GM21619 (cell line): ENCODE data around the gene LAMA4.
A peak's percentile ranks its signal among the peaks of the same experiment; 100 is the strongest.

Experiments used
- ATAC-seq: cut with Tn5 transposase; IDR thresholded peaks from one replicate; pipeline ENCODE4 v1.9.1; 2021; ENCODE audit not compliant: unreplicated experiment

LAMA4 gene

GRCh38 chr6:112253841-112254816 lies at the start of gene LAMA4:
Gene LAMA4, minus strand, starts transcription at chr6:112254567. Its CDS starts 417 bp downstream, at chr6:112254150.
- no peak for ATAC-seq

- ATAC-seq = no peak
These were observed 47.9 kb upstream of the LAMA4 start for GRCh38 chr6:112302142-112302705.

- no peak for ATAC-seq
These were observed 46.5 kb upstream of the LAMA4 start for GRCh38 chr6:112300896-112301295.

- ATAC-seq = no peak
These were observed 44.5 kb upstream of the LAMA4 start for GRCh38 chr6:112298816-112299281.

- ATAC-seq = no peak
These were observed 43.8 kb upstream of the LAMA4 start for GRCh38 chr6:112298021-112298745.

GRCh38 chr6:112296694-112297093 lies 42.3 kb upstream of the LAMA4 start:
- no peak for ATAC-seq

- peak; percentile 65 for ATAC-seq
These were observed 41.8 kb upstream of the LAMA4 start for GRCh38 chr6:112296122-112296521.

- no peak for ATAC-seq
These were observed 36.9 kb upstream of the LAMA4 start for GRCh38 chr6:112291161-112291762.

- no peak for ATAC-seq
These were observed 34.7 kb upstream of the LAMA4 start for GRCh38 chr6:112289038-112289566.

- ATAC-seq = no peak
These were observed 34.1 kb upstream of the LAMA4 start for GRCh38 chr6:112288475-112288874.

GRCh38 chr6:112287577-112288225 lies 33.3 kb upstream of the LAMA4 start:
- ATAC-seq = no peak

GRCh38 chr6:112286500-112287144 lies 32.3 kb upstream of the LAMA4 start:
- ATAC-seq = no peak

GRCh38 chr6:112286010-112286409 lies 31.6 kb upstream of the LAMA4 start:
- ATAC-seq = peak; percentile 65

GRCh38 chr6:112284603-112285002 lies 30.2 kb upstream of the LAMA4 start:
- no peak for ATAC-seq

- ATAC-seq = no peak
These were observed 29.3 kb upstream of the LAMA4 start for GRCh38 chr6:112283621-112284020.

GRCh38 chr6:112281821-112282615 lies 27.7 kb upstream of the LAMA4 start:
- ATAC-seq = no peak

- no peak for ATAC-seq
These were observed 24.9 kb upstream of the LAMA4 start for GRCh38 chr6:112279031-112279935.

GRCh38 chr6:112275365-112275764 lies 21.0 kb upstream of the LAMA4 start:
- no peak for ATAC-seq
